GM12865 (cell line): Measurements from ENCODE around the gene SLC39A11.

Source experiments
- DNase-seq: peaks from one replicate; pipeline ENCODE4 v3.0.0; 2010; ENCODE audit warnings: low read depth
- H3K4me3 ChIP-seq: 2 replicates; pipeline ENCODE4 v1.5.1; 2011; ENCODE audit warnings: mild to moderate bottlenecking, low read depth, low read length, control low read depth
- TF ChIP-seq, protein P1 (sequence below): IDR thresholded peaks from 2 replicates; pipeline ENCODE4 v1.5.1; 2011; ENCODE audit warnings: low read length, control low read depth, low read depth, inconsistent platforms; ENCODE audit not compliant: insufficient read depth; ENCODE audit errors: missing control alignments

The SLC39A11 gene

GRCh38 chr17:72928454-72929136 lies 163.9 kb downstream of the SLC39A11 start:
- no peak for DNase-seq
- H3K4me3 ChIP-seq = no peak overlapping the region
- TF ChIP-seq, protein P1, sequence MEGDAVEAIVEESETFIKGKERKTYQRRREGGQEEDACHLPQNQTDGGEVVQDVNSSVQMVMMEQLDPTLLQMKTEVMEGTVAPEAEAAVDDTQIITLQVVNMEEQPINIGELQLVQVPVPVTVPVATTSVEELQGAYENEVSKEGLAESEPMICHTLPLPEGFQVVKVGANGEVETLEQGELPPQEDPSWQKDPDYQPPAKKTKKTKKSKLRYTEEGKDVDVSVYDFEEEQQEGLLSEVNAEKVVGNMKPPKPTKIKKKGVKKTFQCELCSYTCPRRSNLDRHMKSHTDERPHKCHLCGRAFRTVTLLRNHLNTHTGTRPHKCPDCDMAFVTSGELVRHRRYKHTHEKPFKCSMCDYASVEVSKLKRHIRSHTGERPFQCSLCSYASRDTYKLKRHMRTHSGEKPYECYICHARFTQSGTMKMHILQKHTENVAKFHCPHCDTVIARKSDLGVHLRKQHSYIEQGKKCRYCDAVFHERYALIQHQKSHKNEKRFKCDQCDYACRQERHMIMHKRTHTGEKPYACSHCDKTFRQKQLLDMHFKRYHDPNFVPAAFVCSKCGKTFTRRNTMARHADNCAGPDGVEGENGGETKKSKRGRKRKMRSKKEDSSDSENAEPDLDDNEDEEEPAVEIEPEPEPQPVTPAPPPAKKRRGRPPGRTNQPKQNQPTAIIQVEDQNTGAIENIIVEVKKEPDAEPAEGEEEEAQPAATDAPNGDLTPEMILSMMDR = no peak

DNA sequence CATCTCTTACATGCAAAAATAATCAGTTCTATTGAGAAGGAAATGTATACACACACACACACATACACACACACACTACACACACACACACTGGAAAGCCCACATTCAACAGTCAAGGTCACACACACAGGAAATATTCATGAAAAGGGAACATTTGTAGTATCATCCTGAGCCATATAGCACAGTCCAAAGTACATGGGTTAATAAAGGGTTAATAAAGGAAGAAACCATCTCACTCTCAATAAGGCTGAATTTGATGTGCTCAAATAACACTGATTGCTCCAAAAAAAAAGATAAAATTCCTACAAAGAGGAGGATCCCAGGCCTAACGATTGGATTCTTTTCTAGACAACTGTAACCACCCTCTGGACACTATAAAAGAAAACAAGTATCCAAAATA lies 164.7 kb downstream of the SLC39A11 start:
- DNase-seq = no peak
- TF ChIP-seq, protein P1 = no peak
- H3K4me3 ChIP-seq = no peak overlapping the region

GRCh38 chr17:72927146-72927545 lies 165.3 kb downstream of the SLC39A11 start:
- TF ChIP-seq, protein P1 = no peak
- no peak for DNase-seq
- no peak overlapping the region for H3K4me3 ChIP-seq

GRCh38 chr17:72926171-72926570 lies 166.3 kb downstream of the SLC39A11 start:
- TF ChIP-seq, protein P1 = no peak
- H3K4me3 ChIP-seq = no peak overlapping the region
- no peak for DNase-seq

- H3K4me3 ChIP-seq = no peak overlapping the region
- TF ChIP-seq, protein P1 = no peak
- no peak for DNase-seq
These were observed 168.3 kb downstream of the SLC39A11 start for GRCh38 chr17:72924196-72924595.

- TF ChIP-seq, protein P1 = no peak
- no peak overlapping the region for H3K4me3 ChIP-seq
- no peak for DNase-seq
These were observed 170.3 kb downstream of the SLC39A11 start for GRCh38 chr17:72922219-72922618.
